ENCODE data around the gene MAT1A.
"Not testable (repeated sequence)": the region's sequence is repeated elsewhere in the genome, so short reads cannot be mapped to it uniquely, and the experiment has no call there.

Gene MAT1A

GRCh38 chr10:80318742-80319141 is 29.3 kb upstream of the MAT1A start:
- Histone ChIP-seq H3K27me3 (no peaks in the 10 kb centered on the region), H3K36me3 (no peaks in the 10 kb centered on the region), H3K27ac (no peak overlapping the region), H3K9me3 (no peaks in the 10 kb centered on the region), H3K4me3 (ENCODE audit: low read depth in 1 of 2, low read length in 1 of 2) (no peak overlapping the region), H3K4me1 (ENCODE audit: control insufficient read depth in 1 of 2, insufficient read depth in 1 of 2, low read depth in 1 of 2, low read length in 1 of 2) (no peaks in the 10 kb centered on the region)
- TF ChIP-seq CTCF (IDR thresholded peaks at IDR 0.05): no peak

GRCh38 chr10:80315391-80315790 is 25.9 kb upstream of the MAT1A start:
- no peak overlapping the region for H3K4me3 ChIP-seq (ENCODE audit: low read depth in 1 of 2, low read length in 1 of 2)
- no peaks in the 10 kb centered on the region for H3K9me3 ChIP-seq
- H3K36me3 ChIP-seq: no peaks in the 10 kb centered on the region
- TF ChIP-seq CTCF (IDR thresholded peaks at IDR 0.05): no peak
- H3K27ac ChIP-seq: no peak overlapping the region
- H3K27me3 ChIP-seq: no peaks in the 10 kb centered on the region
- no peaks in the 10 kb centered on the region for H3K4me1 ChIP-seq (ENCODE audit: control insufficient read depth in 1 of 2, insufficient read depth in 1 of 2, low read depth in 1 of 2, low read length in 1 of 2)

- TF ChIP-seq CTCF (IDR thresholded peaks at IDR 0.05): no peak
Measured at GRCh38 chr10:80313523-80313922, 24.1 kb upstream of the MAT1A start.

GRCh38 chr10:80305989-80306388 is 16.5 kb upstream of the MAT1A start:
- H3K36me3 ChIP-seq; H3K27ac ChIP-seq; H3K4me1 ChIP-seq (ENCODE audit: control insufficient read depth in 1 of 2, insufficient read depth in 1 of 2, low read depth in 1 of 2, low read length in 1 of 2); H3K9me3 ChIP-seq; H3K4me3 ChIP-seq (ENCODE audit: low read depth in 1 of 2, low read length in 1 of 2); H3K27me3 ChIP-seq: not testable (repeated sequence)

More at GRCh38 chr10:80313523-80313922, 24.1 kb upstream of the MAT1A start:
- H3K9me3 ChIP-seq: no peaks in the 10 kb centered on the region
- no peak overlapping the region for H3K4me3 ChIP-seq (ENCODE audit: low read depth in 1 of 2, low read length in 1 of 2)
- H3K27me3 ChIP-seq: no peaks in the 10 kb centered on the region
- no peaks in the 10 kb centered on the region for H3K36me3 ChIP-seq
- no peak overlapping the region for H3K27ac ChIP-seq
- no peaks in the 10 kb centered on the region for H3K4me1 ChIP-seq (ENCODE audit: control insufficient read depth in 1 of 2, insufficient read depth in 1 of 2, low read depth in 1 of 2, low read length in 1 of 2)

GRCh38 chr10:80296942-80297341 is 7.5 kb upstream of the MAT1A start:
- H3K36me3 ChIP-seq: no peaks in the 10 kb centered on the region
- H3K9me3 ChIP-seq: no peaks in the 10 kb centered on the region
- no peaks in the 10 kb centered on the region for H3K4me1 ChIP-seq (ENCODE audit: control insufficient read depth in 1 of 2, insufficient read depth in 1 of 2, low read depth in 1 of 2, low read length in 1 of 2)
- no peak for TF ChIP-seq CTCF (IDR thresholded peaks at IDR 0.05)
- H3K27ac ChIP-seq: no peak overlapping the region
- no peaks in the 10 kb centered on the region for H3K27me3 ChIP-seq
- no peak overlapping the region for H3K4me3 ChIP-seq (ENCODE audit: low read depth in 1 of 2, low read length in 1 of 2)

- H3K9me3 ChIP-seq: no peaks in the 10 kb centered on the region
- H3K4me1 ChIP-seq (ENCODE audit: control insufficient read depth in 1 of 2, insufficient read depth in 1 of 2, low read depth in 1 of 2, low read length in 1 of 2): no peaks in the 10 kb centered on the region
- TF ChIP-seq CTCF (IDR thresholded peaks at IDR 0.05): no peak
- no peaks in the 10 kb centered on the region for H3K36me3 ChIP-seq
- H3K27me3 ChIP-seq: peaks cover 3% of the 10 kb centered on the region
- H3K4me3 ChIP-seq (ENCODE audit: low read depth in 1 of 2, low read length in 1 of 2): no peak overlapping the region
- no peak overlapping the region for H3K27ac ChIP-seq
Measured at GRCh38 chr10:80292607-80293239, 3.3 kb upstream of the MAT1A start.

All from neutrophil (primary cell).